GM23338 (cell line): Measurements from ENCODE around the gene RNU6-7.

Experiments used
- CREB1 ChIP-seq: fragments of 250-450 bp; sonication (Bioruptor Pico); IDR thresholded peaks from 2 replicates; pipeline ENCODE4 v1.5.0; 2020; ENCODE audit warnings: low read depth, mild to moderate bottlenecking, moderate library complexity
- CTCF ChIP-seq, 2 experiments: fragments of 200-600 bp in 1 of 2; sonication (generic) in 1 of 2; conservative IDR thresholded peaks; 2 replicates each; pipeline versions ENCODE4 v1.5.1 to v1.6.1; 2016 to 2017; ENCODE audit warnings: antibody characterized with exemption in 2 of 2, low read depth in 2 of 2, mild to moderate bottlenecking in 2 of 2, moderate library complexity in 1 of 2
- ETS1 ChIP-seq: IDR thresholded peaks from 2 replicates; pipeline ENCODE4 v1.6.1; 2016; ENCODE audit warnings: antibody characterized with exemption
- EZH2 ChIP-seq: fragments of 200-600 bp; sonication (generic); IDR thresholded peaks from one replicate; pipeline ENCODE4 v1.8.0; 2017; ENCODE audit warnings: antibody characterized with exemption, mild to moderate bottlenecking, low read depth; ENCODE audit not compliant: unreplicated experiment
- EZH2phosphoT487 ChIP-seq: fragments of 200-600 bp; sonication (generic); IDR thresholded peaks from one replicate; pipeline ENCODE4 v1.8.1; 2018; ENCODE audit warnings: antibody characterized with exemption; ENCODE audit not compliant: unreplicated experiment
- JUNB ChIP-seq: IDR thresholded peaks from one replicate; pipeline ENCODE4 v1.6.1; 2016; ENCODE audit warnings: antibody characterized with exemption; ENCODE audit not compliant: unreplicated experiment
- NANOG ChIP-seq: IDR thresholded peaks from 2 replicates; pipeline ENCODE4 v1.6.1; 2016; ENCODE audit warnings: antibody characterized with exemption, borderline replicate concordance
- POLR2AphosphoS5 ChIP-seq: IDR thresholded peaks from 2 replicates; pipeline ENCODE4 v1.6.1; 2016; ENCODE audit warnings: antibody characterized with exemption, low read depth
- REST ChIP-seq: IDR thresholded peaks from one replicate; pipeline ENCODE4 v1.6.1; 2018; ENCODE audit warnings: antibody characterized with exemption; ENCODE audit not compliant: unreplicated experiment
- STAT1 ChIP-seq: IDR thresholded peaks from one replicate; pipeline ENCODE4 v1.6.1; 2016; ENCODE audit warnings: antibody characterized with exemption; ENCODE audit not compliant: unreplicated experiment
- ZNF114 ChIP-seq: fragments of 250-450 bp; sonication (Bioruptor Pico); IDR thresholded peaks from 2 replicates; pipeline ENCODE4 v1.5.0; 2020; ENCODE audit warnings: mild to moderate bottlenecking, moderate library complexity
- ZNF331 ChIP-seq: fragments of 250-450 bp; sonication (Bioruptor Pico); IDR thresholded peaks from 2 replicates; pipeline ENCODE4 v1.5.0; 2020; ENCODE audit warnings: low read depth, mild to moderate bottlenecking, moderate library complexity
- TF ChIP-seq, protein P1 (sequence below): fragments of 250-450 bp; sonication (Bioruptor Pico); IDR thresholded peaks from 2 replicates; pipeline ENCODE4 v1.5.0; 2020; ENCODE audit warnings: mild to moderate bottlenecking, moderate library complexity

GRCh38 chr14:32225378-32225920 is 23.6 kb downstream of the RNU6-7 start:
- TF ChIP-seq CTCF (conservative IDR thresholded peaks at IDR 0.05; ENCODE audit: low read depth in 2 of 2): no peak
- TF ChIP-seq EZH2: no peak
- TF ChIP-seq STAT1: no peak
- TF ChIP-seq ZNF331: no peak
- TF ChIP-seq POLR2AphosphoS5: no peak
- no peak for TF ChIP-seq REST
- no peak for TF ChIP-seq EZH2phosphoT487
- TF ChIP-seq ETS1: no peak
- TF ChIP-seq, protein P1, sequence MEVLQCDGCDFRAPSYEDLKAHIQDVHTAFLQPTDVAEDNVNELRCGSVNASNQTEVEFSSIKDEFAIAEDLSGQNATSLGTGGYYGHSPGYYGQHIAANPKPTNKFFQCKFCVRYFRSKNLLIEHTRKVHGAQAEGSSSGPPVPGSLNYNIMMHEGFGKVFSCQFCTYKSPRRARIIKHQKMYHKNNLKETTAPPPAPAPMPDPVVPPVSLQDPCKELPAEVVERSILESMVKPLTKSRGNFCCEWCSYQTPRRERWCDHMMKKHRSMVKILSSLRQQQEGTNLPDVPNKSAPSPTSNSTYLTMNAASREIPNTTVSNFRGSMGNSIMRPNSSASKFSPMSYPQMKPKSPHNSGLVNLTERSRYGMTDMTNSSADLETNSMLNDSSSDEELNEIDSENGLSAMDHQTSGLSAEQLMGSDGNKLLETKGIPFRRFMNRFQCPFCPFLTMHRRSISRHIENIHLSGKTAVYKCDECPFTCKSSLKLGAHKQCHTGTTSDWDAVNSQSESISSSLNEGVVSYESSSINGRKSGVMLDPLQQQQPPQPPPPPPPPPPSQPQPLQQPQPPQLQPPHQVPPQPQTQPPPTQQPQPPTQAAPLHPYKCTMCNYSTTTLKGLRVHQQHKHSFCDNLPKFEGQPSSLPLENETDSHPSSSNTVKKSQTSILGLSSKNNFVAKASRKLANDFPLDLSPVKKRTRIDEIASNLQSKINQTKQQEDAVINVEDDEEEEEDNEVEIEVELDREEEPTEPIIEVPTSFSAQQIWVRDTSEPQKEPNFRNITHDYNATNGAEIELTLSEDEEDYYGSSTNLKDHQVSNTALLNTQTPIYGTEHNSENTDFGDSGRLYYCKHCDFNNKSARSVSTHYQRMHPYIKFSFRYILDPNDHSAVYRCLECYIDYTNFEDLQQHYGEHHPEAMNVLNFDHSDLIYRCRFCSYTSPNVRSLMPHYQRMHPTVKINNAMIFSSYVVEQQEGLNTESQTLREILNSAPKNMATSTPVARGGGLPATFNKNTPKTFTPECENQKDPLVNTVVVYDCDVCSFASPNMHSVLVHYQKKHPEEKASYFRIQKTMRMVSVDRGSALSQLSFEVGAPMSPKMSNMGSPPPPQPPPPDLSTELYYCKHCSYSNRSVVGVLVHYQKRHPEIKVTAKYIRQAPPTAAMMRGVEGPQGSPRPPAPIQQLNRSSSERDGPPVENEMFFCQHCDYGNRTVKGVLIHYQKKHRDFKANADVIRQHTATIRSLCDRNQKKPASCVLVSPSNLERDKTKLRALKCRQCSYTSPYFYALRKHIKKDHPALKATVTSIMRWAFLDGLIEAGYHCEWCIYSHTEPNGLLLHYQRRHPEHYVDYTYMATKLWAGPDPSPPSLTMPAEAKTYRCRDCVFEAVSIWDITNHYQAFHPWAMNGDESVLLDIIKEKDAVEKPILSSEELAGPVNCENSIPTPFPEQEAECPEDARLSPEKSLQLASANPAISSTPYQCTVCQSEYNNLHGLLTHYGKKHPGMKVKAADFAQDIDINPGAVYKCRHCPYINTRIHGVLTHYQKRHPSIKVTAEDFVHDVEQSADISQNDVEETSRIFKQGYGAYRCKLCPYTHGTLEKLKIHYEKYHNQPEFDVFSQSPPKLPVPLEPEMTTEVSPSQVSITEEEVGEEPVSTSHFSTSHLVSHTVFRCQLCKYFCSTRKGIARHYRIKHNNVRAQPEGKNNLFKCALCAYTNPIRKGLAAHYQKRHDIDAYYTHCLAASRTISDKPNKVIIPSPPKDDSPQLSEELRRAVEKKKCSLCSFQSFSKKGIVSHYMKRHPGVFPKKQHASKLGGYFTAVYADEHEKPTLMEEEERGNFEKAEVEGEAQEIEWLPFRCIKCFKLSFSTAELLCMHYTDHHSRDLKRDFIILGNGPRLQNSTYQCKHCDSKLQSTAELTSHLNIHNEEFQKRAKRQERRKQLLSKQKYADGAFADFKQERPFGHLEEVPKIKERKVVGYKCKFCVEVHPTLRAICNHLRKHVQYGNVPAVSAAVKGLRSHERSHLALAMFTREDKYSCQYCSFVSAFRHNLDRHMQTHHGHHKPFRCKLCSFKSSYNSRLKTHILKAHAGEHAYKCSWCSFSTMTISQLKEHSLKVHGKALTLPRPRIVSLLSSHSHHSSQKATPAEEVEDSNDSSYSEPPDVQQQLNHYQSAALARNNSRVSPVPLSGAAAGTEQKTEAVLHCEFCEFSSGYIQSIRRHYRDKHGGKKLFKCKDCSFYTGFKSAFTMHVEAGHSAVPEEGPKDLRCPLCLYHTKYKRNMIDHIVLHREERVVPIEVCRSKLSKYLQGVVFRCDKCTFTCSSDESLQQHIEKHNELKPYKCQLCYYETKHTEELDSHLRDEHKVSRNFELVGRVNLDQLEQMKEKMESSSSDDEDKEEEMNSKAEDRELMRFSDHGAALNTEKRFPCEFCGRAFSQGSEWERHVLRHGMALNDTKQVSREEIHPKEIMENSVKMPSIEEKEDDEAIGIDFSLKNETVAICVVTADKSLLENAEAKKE: no peak
- no peak for TF ChIP-seq JUNB
- TF ChIP-seq CREB1 (CRISPR knock-in tag): no peak
- no peak for TF ChIP-seq ZNF114 (CRISPR knock-in tag)
- no peak for TF ChIP-seq NANOG
